Neutrophil (primary cell): ENCODE results near the gene COL4A3.

Source experiments
- H3K27ac ChIP-seq: fragments of 200-600 bp; sonication (generic); 2 replicates; pipeline ENCODE4 v1.5.1; 2016; ENCODE audit warnings: mild to moderate bottlenecking, moderate library complexity
- H3K27me3 ChIP-seq: fragments of 200-600 bp; sonication (generic); 2 replicates; pipeline ENCODE4 v1.6.0; 2016; ENCODE audit warnings: mild to moderate bottlenecking
- H3K36me3 ChIP-seq: fragments of 200-600 bp; sonication (generic); 2 replicates; pipeline ENCODE4 v1.5.1; 2017
- H3K4me1 ChIP-seq, 2 experiments: fragments of 200-600 bp in 1 of 2; sonication (generic) in 1 of 2; 1 replicate in 1 of 2; 2 replicates in 1 of 2; pipeline versions ENCODE4 v1.5.1 to v1.6.1; 2013 to 2016; ENCODE audit warnings: low read depth in 1 of 2, low read length in 1 of 2, mild to moderate bottlenecking in 1 of 2, moderate library complexity in 1 of 2; ENCODE audit not compliant: control insufficient read depth in 1 of 2, insufficient read depth in 1 of 2
- H3K4me3 ChIP-seq, 2 experiments: fragments of 200-600 bp in 1 of 2; sonication (generic) in 1 of 2; 1 replicate in 1 of 2; 2 replicates in 1 of 2; pipeline ENCODE4 v1.5.1; 2013 to 2016; ENCODE audit warnings: low read depth in 1 of 2, low read length in 1 of 2, mild to moderate bottlenecking in 1 of 2, moderate library complexity in 1 of 2
- H3K9me3 ChIP-seq: fragments of 200-600 bp; sonication (generic); 2 replicates; pipeline ENCODE4 v1.5.1; 2016
- CTCF ChIP-seq: fragments of 200-600 bp; sonication (generic); IDR thresholded peaks from 2 replicates; pipeline ENCODE4 v1.5.1; 2016; ENCODE audit warnings: antibody characterized with exemption

Gene COL4A3

GRCh38 chr2:227252831-227253230 lies 88.4 kb downstream of the COL4A3 start:
- no peaks in the 10 kb centered on the region for H3K27me3 ChIP-seq
- TF ChIP-seq CTCF, result no peak

GRCh38 chr2:227256605-227257004 lies 92.2 kb downstream of the COL4A3 start:
- Histone ChIP-seq H3K27ac (no peak overlapping the region), H3K36me3 (no peaks in the 10 kb centered on the region), H3K9me3 (no peaks in the 10 kb centered on the region), H3K4me1 (no peaks in the 10 kb centered on the region), H3K4me3 (no peak overlapping the region), H3K27me3 (no peaks in the 10 kb centered on the region)
- TF ChIP-seq CTCF, result no peak

More at GRCh38 chr2:227252831-227253230, 88.4 kb downstream of the COL4A3 start:
- Histone ChIP-seq H3K9me3 (no peaks in the 10 kb centered on the region), H3K36me3 (no peaks in the 10 kb centered on the region), H3K27ac (no peak overlapping the region), H3K4me1 (no peaks in the 10 kb centered on the region), H3K4me3 (no peak overlapping the region)

- no peaks in the 10 kb centered on the region for H3K27me3 ChIP-seq
Observed at GRCh38 chr2:227257820-227258219, 93.4 kb downstream of the COL4A3 start.

GRCh38 chr2:227260041-227260440 lies 95.6 kb downstream of the COL4A3 start:
- Histone ChIP-seq H3K4me3 (no peak overlapping the region), H3K9me3 (no peaks in the 10 kb centered on the region), H3K4me1 (no peaks in the 10 kb centered on the region), H3K27ac (no peak overlapping the region), H3K27me3 (no peaks in the 10 kb centered on the region), H3K36me3 (no peaks in the 10 kb centered on the region)
- no peak for TF ChIP-seq CTCF

More at GRCh38 chr2:227257820-227258219, 93.4 kb downstream of the COL4A3 start:
- H3K4me1 ChIP-seq, result no peaks in the 10 kb centered on the region
- no peaks in the 10 kb centered on the region for H3K9me3 ChIP-seq
- TF ChIP-seq CTCF, result no peak
- H3K4me3 ChIP-seq, result no peak overlapping the region
- no peak overlapping the region for H3K27ac ChIP-seq
- H3K36me3 ChIP-seq, result no peaks in the 10 kb centered on the region

- no peak for TF ChIP-seq CTCF
- Histone ChIP-seq H3K9me3 (no peaks in the 10 kb centered on the region), H3K4me3 (no peak overlapping the region), H3K36me3 (no peaks in the 10 kb centered on the region), H3K27me3 (no peaks in the 10 kb centered on the region), H3K27ac (no peak overlapping the region), H3K4me1 (no peaks in the 10 kb centered on the region)
Observed at GRCh38 chr2:227267410-227268115, 103.1 kb downstream of the COL4A3 start.
